K562 (cell line): ENCODE results near the gene GOPC. TPM values are rescaled to one million over a fixed set of nuclear protein-coding genes. Genes with fewer than 3 reads are reported as not detected.

Source experiments
- ATAC-seq: fragments of 200-7000 bp; cut with Tn5 transposase; 3 replicates; pipeline ENCODE4 v1.9.1; 2020; ENCODE audit warnings: moderate library complexity
- Bru-seq: library from RNA; stranded (reverse); fragments of 400-500 nt; gene quantifications from one replicate; lab custom pipeline; 2021; lab: Mats Ljungman, UMichigan
- BruChase-seq, 2 experiments: library from RNA; stranded (reverse); fragments of 400-500 nt; gene quantifications; one replicate each; lab custom pipeline; 2021; lab: Mats Ljungman, UMichigan
- BruUV-seq: library from RNA; stranded (reverse); fragments of 400-500 nt; replicated peaks from 2 replicates; lab custom pipeline; 2021; lab: Mats Ljungman, UMichigan
- CTCF ChIA-PET: fragments of 300-600 bp; formaldehyde crosslinking; extraction: SDS; loops from one replicate; lab custom pipeline; 2021; ENCODE audit warnings: low intra/inter-chr PET ratio; lab: Yijun Ruan, JAX
- POLR2A ChIA-PET: fragments of 300-600, 350-650 bp; sonication (Branson Sonifier 250); formaldehyde crosslinking; extraction: SDS; loops from one replicate; lab custom pipeline; 2021; ENCODE audit warnings: antibody characterized with exemption, inconsistent platforms; lab: Yijun Ruan, JAX
- DNase-seq, 4 experiments: peaks; one replicate each; pipeline versions ENCODE4 v3.0.0 to v3.0.0-alpha.2; 2011 to 2018; ENCODE audit warnings: low spot score in 3 of 4, mixed read lengths in 3 of 4; ENCODE audit errors: extremely low read depth in 1 of 4
- FAIRE-seq: peaks from 2 replicates; lab custom pipeline; 2011; peaks lifted over from hg19 to GRCh38; lab: Jason Lieb, UNC
- H2AFZ ChIP-seq: 2 replicates; pipeline ENCODE4 v1.6.0; 2011; ENCODE audit warnings: low read depth, low read length, control low read depth, inconsistent platforms
- H3K27ac ChIP-seq: fragments of 200-600 bp; 3 replicates; pipeline ENCODE4 v1.8.0; 2011; ENCODE audit warnings: low read depth, mild to moderate bottlenecking, control low read depth, inconsistent platforms, low read length, moderate library complexity, mixed read lengths; ENCODE audit errors: extremely low read depth
- H3K27me3 ChIP-seq, 2 experiments: fragments of 300-600 bp in 1 of 2; 2 replicates in 1 of 2; 3 replicates in 1 of 2; pipeline versions ENCODE4 v1.6.0 to v1.8.0; 2011; ENCODE audit warnings: inconsistent platforms in 2 of 2, low read length in 2 of 2, mild to moderate bottlenecking in 1 of 2, mixed read lengths in 1 of 2, moderate library complexity in 1 of 2; ENCODE audit not compliant: control insufficient read depth in 2 of 2, insufficient read depth in 2 of 2
- H3K36me3 ChIP-seq: fragments of 300-600 bp; 3 replicates; pipeline ENCODE4 v1.8.0; 2011; ENCODE audit warnings: mild to moderate bottlenecking, low read length, inconsistent platforms; ENCODE audit not compliant: control insufficient read depth, insufficient read depth
- H3K4me1 ChIP-seq, 2 experiments: fragments of 200-600 bp in 1 of 2; replicated peaks in 1 of 2; 2 replicates in 1 of 2; 3 replicates in 1 of 2; pipeline versions ENCODE4 v1.5.1 to v1.8.0; 2011; ENCODE audit warnings: inconsistent platforms in 2 of 2, low read length in 2 of 2, mild to moderate bottlenecking in 1 of 2, mixed read lengths in 1 of 2, moderate library complexity in 1 of 2; ENCODE audit not compliant: control insufficient read depth in 2 of 2, insufficient read depth in 2 of 2
- H3K4me2 ChIP-seq: 2 replicates; pipeline ENCODE4 v1.6.1; 2011; ENCODE audit warnings: low read length, control low read depth, inconsistent platforms, mixed read lengths; ENCODE audit not compliant: insufficient read depth
- H3K4me3 ChIP-seq: fragments of 200-600 bp; sonication (generic), shearing (Covaris generic); 2 replicates; pipeline ENCODE4 v1.5.1; 2016; ENCODE audit warnings: control low read depth, inconsistent platforms
- H3K79me2 ChIP-seq: fragments of 200-600 bp; 3 replicates; pipeline ENCODE4 v1.8.0; 2011; ENCODE audit warnings: low read length, inconsistent platforms; ENCODE audit not compliant: control insufficient read depth, insufficient read depth
- H3K9ac ChIP-seq, 2 experiments: 2 replicates each; pipeline versions ENCODE4 v1.6.0 to v1.6.1; 2011; ENCODE audit warnings: low read depth in 2 of 2, low read length in 2 of 2, control low read depth in 1 of 2, inconsistent platforms in 1 of 2, mild to moderate bottlenecking in 1 of 2, mixed read lengths in 1 of 2; ENCODE audit not compliant: insufficient read depth in 1 of 2
- H3K9me1 ChIP-seq: one replicate; pipeline ENCODE4 v1.6.0; 2011; ENCODE audit warnings: inconsistent platforms, mild to moderate bottlenecking, low read length, moderate library complexity; ENCODE audit not compliant: control insufficient read depth, insufficient read depth
- H3K9me3 ChIP-seq: replicated peaks from 2 replicates; pipeline ENCODE4 v1.5.1; 2011; ENCODE audit warnings: low read depth, low read length, inconsistent platforms; ENCODE audit not compliant: control insufficient read depth, insufficient read depth
- H4K20me1 ChIP-seq: replicated peaks from 2 replicates; pipeline ENCODE4 v1.6.1; 2011; ENCODE audit warnings: low read length, inconsistent platforms, mixed read lengths; ENCODE audit not compliant: control insufficient read depth, insufficient read depth
- CEBPG ChIP-seq, 3 experiments: fragments of 200-800 bp in 1 of 3; sonication (Bioruptor generic) in 1 of 3; sonication (generic) in 1 of 3; formaldehyde crosslinking in 1 of 3; IDR thresholded peaks in 2 of 3; conservative IDR thresholded peaks in 1 of 3; 2 replicates each; pipeline versions ENCODE4 v1.6.1 to v1.8.0; 2016 to 2022; ENCODE audit warnings: missing compliant biosample characterization in 2 of 3, missing genetic modification characterization in 2 of 3, mild to moderate bottlenecking in 1 of 3, missing genetic modification reagents in 1 of 3
- COPS2 ChIP-seq: fragments of 450-650 bp; conservative IDR thresholded peaks from 2 replicates; pipeline ENCODE4 v1.6.1; 2016; ENCODE audit warnings: mild to moderate bottlenecking, moderate library complexity
- CSDE1 ChIP-seq, 2 experiments: fragments of 450-650 bp; IDR thresholded peaks; 2 replicates each; pipeline ENCODE4 v1.6.1; 2016; ENCODE audit warnings: mild to moderate bottlenecking in 1 of 2
- HDAC3 ChIP-seq: fragments of 450-650 bp; IDR thresholded peaks from 2 replicates; pipeline ENCODE4 v1.6.1; 2018; ENCODE audit warnings: borderline replicate concordance, mild to moderate bottlenecking, moderate library complexity; ENCODE audit not compliant: partially characterized antibody
- HMGN3 ChIP-seq: IDR thresholded peaks from 2 replicates; pipeline ENCODE4 v1.6.1; 2011; ENCODE audit warnings: borderline replicate concordance, low read depth, mild to moderate bottlenecking, mixed read lengths, low read length; ENCODE audit not compliant: insufficient read length; ENCODE audit errors: extremely low read depth
- NFRKB ChIP-seq: fragments of 450-650 bp; IDR thresholded peaks from 2 replicates; pipeline ENCODE4 v1.6.1; 2016; ENCODE audit warnings: low read depth
- NFYB ChIP-seq: IDR thresholded peaks from 2 replicates; pipeline ENCODE4 v1.6.1; 2011; ENCODE audit warnings: mild to moderate bottlenecking, moderate library complexity; ENCODE audit not compliant: insufficient read length; ENCODE audit errors: extremely low read depth
- POLR2A ChIP-seq: fragments of 450-650 bp; conservative IDR thresholded peaks from 2 replicates; pipeline ENCODE4 v1.6.1; 2016
- POLR2B ChIP-seq: fragments of 450-650 bp; IDR thresholded peaks from 2 replicates; pipeline ENCODE4 v1.6.1; 2018; ENCODE audit warnings: low read depth; ENCODE audit not compliant: partially characterized antibody
- TEAD1 ChIP-seq, 2 experiments: fragments of 450-650 bp in 1 of 2; sonication (generic) in 1 of 2; formaldehyde crosslinking; IDR thresholded peaks; 2 replicates each; pipeline versions ENCODE4 v1.4.0 to v1.8.0; 2020 to 2022; ENCODE audit warnings: mild to moderate bottlenecking in 2 of 2, missing genetic modification reagents in 1 of 2
- TSC22D4 ChIP-seq: fragments of 450-650 bp; IDR thresholded peaks from 2 replicates; pipeline ENCODE4 v1.6.1; 2016; ENCODE audit warnings: missing genetic modification characterization, missing biosample characterization, control low read depth
- USF1 ChIP-seq: sonication (generic); formaldehyde crosslinking; IDR thresholded peaks from 2 replicates; pipeline ENCODE4 v1.9.0; 2022; ENCODE audit warnings: mild to moderate bottlenecking, missing genetic modification reagents
- YBX1 ChIP-seq: fragments of 450-650 bp; IDR thresholded peaks from 2 replicates; pipeline ENCODE4 v1.7.1; 2016; ENCODE audit warnings: mild to moderate bottlenecking
- ZNF121 ChIP-seq: sonication (generic); formaldehyde crosslinking; conservative IDR thresholded peaks from 2 replicates; pipeline ENCODE4 v1.8.0; 2022; ENCODE audit warnings: missing genetic modification reagents
- ZNF217 ChIP-seq: sonication (generic); formaldehyde crosslinking; IDR thresholded peaks from 2 replicates; pipeline ENCODE4 v1.8.0; 2022; ENCODE audit warnings: mild to moderate bottlenecking, missing genetic modification reagents
- ZNF224 ChIP-seq: sonication (generic); formaldehyde crosslinking; IDR thresholded peaks from 2 replicates; pipeline ENCODE4 v1.8.0; 2022; ENCODE audit warnings: mild to moderate bottlenecking, missing genetic modification reagents
- WGBS: fragments of 100-300 bp; shearing (Covaris generic); methylation state at CpG from one replicate; pipeline ENCODE4 v1.1.6; 2016; ENCODE audit warnings: low coverage, mixed read lengths; ENCODE audit not compliant: insufficient coverage; ENCODE audit errors: missing lambda C conversion rate; 5-methylcytosine and 5-hydroxymethylcytosine counted together
- in situ Hi-C: fragments of 300-500 bp; cut with MboI; formaldehyde crosslinking; loops from 4 replicates; pipeline ENCODE4 v1.15.0; 2018; ENCODE audit warnings: inconsistent platforms, mixed read lengths
- intact Hi-C: fragments of 100-400 bp; cut with micrococcal nuclease; formaldehyde crosslinking; loops from 2 replicates; pipeline ENCODE4 v1.14.2; 2022
- long read RNA-seq, 3 experiments: library from polyadenylated mRNA in 2 of 3; library from RNA in 1 of 3; unstranded in 2 of 3; stranded (forward) in 1 of 3; transcript quantifications; one replicate each; pipeline ENCODE4 v2.0.0, GENCODE V29; 2019 to 2022
- polyA minus RNA-seq, 3 experiments: library from RNA; depleted of rRNA, polyadenylated mRNA; stranded (reverse); fragments of >200 nt; gene quantifications; 2 replicates each; pipeline ENCODE4 v1.2.3, GENCODE V29; 2011
- polyA plus RNA-seq, 8 experiments: library from polyadenylated mRNA; depleted of rRNA in 4 of 8; stranded (reverse) in 5 of 8; unstranded in 3 of 8; fragments of >200 nt; fragmentation: Nextera tagmentation in 2 of 8; fragmentation: Illumina TruSeq in 1 of 8; extraction: Ambion mirVana in 2 of 8; extraction: Trizol in 1 of 8; gene quantifications; 2 replicates each; pipeline versions ENCODE4 v1.2.1 to v1.2.3, GENCODE V29; 2011 to 2014; ENCODE audit warnings: inconsistent platforms in 1 of 8, missing spikeins in 1 of 8
- total RNA-seq, 7 experiments: library from RNA; depleted of rRNA in 6 of 7; stranded (reverse); fragments of >200 nt in 6 of 7; fragmentation: Illumina TruSeq in 2 of 7; extraction: Trizol in 2 of 7; gene quantifications; 2 replicates each; pipeline versions ENCODE4 v1.2.1 to v1.2.3, GENCODE V29; 2011 to 2021; ENCODE audit warnings: low replicate concordance in 1 of 7

GOPC gene
- total RNA-seq (2011; cell fraction: chromatin; rRNA removed; ENCODE audit: low replicate concordance): 7.2 and 21.1 TPM in 2 replicates
- total RNA-seq (2011; cell fraction: nucleolus; rRNA removed): 5.7 and 7.8 TPM in 2 replicates
- total RNA-seq (2011; cell fraction: nucleoplasm; rRNA removed): 10.5 and 16.4 TPM in 2 replicates
- total RNA-seq (2014; rRNA removed) (21.1 and 22.1 TPM in 2 replicates), total RNA-seq (2014; rRNA removed; fragmentation: Illumina TruSeq; extraction: Trizol) (32.2 and 35.0 TPM in 2 replicates), total RNA-seq (2015; rRNA removed; fragmentation: Illumina TruSeq; extraction: Trizol) (27.0 and 28.7 TPM in 2 replicates), total RNA-seq (2021) (24.0 and 25.6 TPM in 2 replicates), polyA plus RNA-seq (2011; rRNA removed) (17.0 and 28.8 TPM in 2 replicates), polyA plus RNA-seq (2014; fragmentation: Illumina TruSeq; extraction: Trizol) (21.8 and 27.0 TPM in 2 replicates), polyA plus RNA-seq (2014; fragmentation: Nextera tagmentation; extraction: Ambion mirVana) (10 to 100 TPM in 1 of 2 experiments, 1 to 10 TPM in 1; 10.0 to 12.2 TPM), polyA plus RNA-seq (2014; rRNA removed) (24.2 and 27.3 TPM in 2 replicates), polyA minus RNA-seq (2011; rRNA and poly(A)+ RNA removed) (23.5 and 27.5 TPM in 2 replicates), Bru-seq, nascent RNA (percentile 85 among the genes with signal in this experiment), BruChase-seq, experiment 1, labeled RNA remaining after a 2-hour chase (percentile 86 among the genes with signal in this experiment), BruChase-seq, experiment 2, labeled RNA remaining after a 6-hour chase (percentile 86 among the genes with signal in this experiment)
- polyA plus RNA-seq (2011; cell fraction: cytosol; rRNA removed): 5.2 and 7.1 TPM in 2 replicates
- 16.7 and 19.5 TPM in 2 replicates for polyA plus RNA-seq (2011; cell fraction: nucleus; rRNA removed)
- 15.0 and 20.3 TPM in 2 replicates for polyA plus RNA-seq (2012)
- 11.5 and 13.2 TPM in 2 replicates for polyA minus RNA-seq (2011; cell fraction: cytosol; rRNA and poly(A)+ RNA removed)
- polyA minus RNA-seq (2011; cell fraction: nucleus; rRNA and poly(A)+ RNA removed): 18.0 and 23.9 TPM in 2 replicates
- long read RNA-seq, experiment 1, full-length matches to known transcripts: 89 of 158 reads
- long read RNA-seq, experiment 1, partial matches to known transcripts: 29 of 158 reads
- long read RNA-seq, experiment 1, other reads (novel, unspliced or antisense): 40 of 158 reads
- long read RNA-seq, experiment 2, full-length matches to known transcripts: 3 of 16 reads
- long read RNA-seq, experiment 2, partial matches to known transcripts: 1 of 16 reads
- long read RNA-seq, experiment 2, other reads (novel, unspliced or antisense): 12 of 16 reads
- long read RNA-seq, experiment 3, full-length matches to known transcripts: 4 of 23 reads
- long read RNA-seq, experiment 3, partial matches to known transcripts: 14 of 23 reads
- long read RNA-seq, experiment 3, other reads (novel, unspliced or antisense): 5 of 23 reads

- Histone ChIP-seq H3K36me3 (peaks cover 18% of the 10 kb centered on the region; the same call in 2 of the 3 replicates), H3K9me3 (peaks cover 13% of the 10 kb centered on the region), H3K79me2 (peaks cover 50% of the 10 kb centered on the region), H3K27ac (peak within 1 kb of the TSS; percentile 84), H3K27me3 (no peaks in the 10 kb centered on the region), H3K4me1 (peaks cover 4 to 6% of the 10 kb centered on the region in 2 experiments; a peak in 3 of 5 replicates), H3K9me1 (no peaks in the 10 kb centered on the region), H3K4me2 (peak within 1 kb of the TSS; percentile 87), H3K4me3 (peak within 1 kb of the TSS; percentile 74), H4K20me1 (no peaks in the 10 kb centered on the region), H3K9ac (peak within 1 kb of the TSS; percentile 77 to 96), H2AFZ (peak within 1 kb of the TSS; percentile 97)
- ATAC-seq: peak; percentile 93
- CTCF ChIA-PET: interaction anchor here (0.7 to 1.4 kb wide), 3 partner anchors 152 to 551 kb away, joined by 3 to 6 read pairs (median 5); no protein-coding TSS in a partner anchor
- in situ Hi-C loops: loop anchor here (5.0 to 10.0 kb wide), 2 partner anchors 118 to 150 kb away; partner anchors contain the start of gene DCBLD1
- intact Hi-C loops: loop anchor here (1.0 to 10.0 kb wide), 4 partner anchors 120 to 630 kb away; partner anchors contain the start of gene DCBLD1
- peak; percentile 95 for FAIRE-seq
- WGBS: under 1% methylated on average over 41 of the region's 60 CpGs
- POLR2A ChIA-PET: interaction anchor here (0.6 to 1.5 kb wide), 11 partner anchors 16 to 628 kb away, joined by 3 to 4 read pairs (median 3); no protein-coding TSS in a partner anchor
- peak; percentile 96 to 98 (median 97) for DNase-seq
- BruUV-seq: no TSS peak
- TF ChIP-seq ZNF217: no peak
- TF ChIP-seq ZNF224 (CRISPR knock-in tag): no peak
- TF ChIP-seq POLR2B: peak; percentile 90
- peak; percentile 84 for TF ChIP-seq NFRKB
- TF ChIP-seq POLR2A: peak; percentile 95
- no peak for TF ChIP-seq CSDE1 (IDR thresholded peaks at IDR 0.05)
- peak; percentile 18 for TF ChIP-seq HMGN3
- peak; percentile 88 for TF ChIP-seq USF1 (CRISPR knock-in tag)
- TF ChIP-seq NFYB: no peak
- TF ChIP-seq TEAD1 (CRISPR knock-in tag; IDR thresholded peaks at IDR 0.05): peak in 1 of 2 experiments; percentile 89; a peak in 2 of 4 replicates
- TF ChIP-seq HDAC3: no peak
- no peak for TF ChIP-seq ZNF121
- TF ChIP-seq COPS2: no peak
- TF ChIP-seq TSC22D4 (tag): no peak
- TF ChIP-seq YBX1: no peak
- TF ChIP-seq CEBPG (CRISPR knock-in tag; IDR thresholded peaks at IDR 0.05): no peak; the same call in 1 of the 2 replicates
- TF ChIP-seq CEBPG (tag; conservative IDR thresholded peaks at IDR 0.05 in 1 of 2, IDR thresholded peaks at IDR 0.05 in 1 of 2): no peak
Observed at GRCh38 chr6:117602151-117602898, at the start of gene GOPC. TSS of gene GOPC (minus strand) at chr6:117602511. CDS start at chr6:117602288, 223 bp downstream.
